ENCODE measurements around the gene NSRP1.
"Not testable (repeated sequence)": the region's sequence is repeated elsewhere in the genome, so short reads cannot be mapped to it uniquely, and the experiment has no call there.

GRCh38 chr17:30118635-30119034 lies 2.0 kb downstream of the NSRP1 start:
- TF ChIP-seq CTCF (IDR thresholded peaks at IDR 0.05; ENCODE audit: poor library complexity, severe bottlenecking); EP300 (conservative IDR thresholded peaks at IDR 0.05; ENCODE audit: poor library complexity, severe bottlenecking); EZH2 (IDR thresholded peaks at IDR 0.05; ENCODE audit: borderline replicate concordance, insufficient read depth, low read length, poor library complexity, severe bottlenecking); POLR2AphosphoS5 (IDR thresholded peaks at IDR 0.05); RAD21 (conservative IDR thresholded peaks at IDR 0.05); TAF1 (IDR thresholded peaks at IDR 0.05; ENCODE audit: low read depth): not testable (repeated sequence)
- TF ChIP-seq, protein P1, sequence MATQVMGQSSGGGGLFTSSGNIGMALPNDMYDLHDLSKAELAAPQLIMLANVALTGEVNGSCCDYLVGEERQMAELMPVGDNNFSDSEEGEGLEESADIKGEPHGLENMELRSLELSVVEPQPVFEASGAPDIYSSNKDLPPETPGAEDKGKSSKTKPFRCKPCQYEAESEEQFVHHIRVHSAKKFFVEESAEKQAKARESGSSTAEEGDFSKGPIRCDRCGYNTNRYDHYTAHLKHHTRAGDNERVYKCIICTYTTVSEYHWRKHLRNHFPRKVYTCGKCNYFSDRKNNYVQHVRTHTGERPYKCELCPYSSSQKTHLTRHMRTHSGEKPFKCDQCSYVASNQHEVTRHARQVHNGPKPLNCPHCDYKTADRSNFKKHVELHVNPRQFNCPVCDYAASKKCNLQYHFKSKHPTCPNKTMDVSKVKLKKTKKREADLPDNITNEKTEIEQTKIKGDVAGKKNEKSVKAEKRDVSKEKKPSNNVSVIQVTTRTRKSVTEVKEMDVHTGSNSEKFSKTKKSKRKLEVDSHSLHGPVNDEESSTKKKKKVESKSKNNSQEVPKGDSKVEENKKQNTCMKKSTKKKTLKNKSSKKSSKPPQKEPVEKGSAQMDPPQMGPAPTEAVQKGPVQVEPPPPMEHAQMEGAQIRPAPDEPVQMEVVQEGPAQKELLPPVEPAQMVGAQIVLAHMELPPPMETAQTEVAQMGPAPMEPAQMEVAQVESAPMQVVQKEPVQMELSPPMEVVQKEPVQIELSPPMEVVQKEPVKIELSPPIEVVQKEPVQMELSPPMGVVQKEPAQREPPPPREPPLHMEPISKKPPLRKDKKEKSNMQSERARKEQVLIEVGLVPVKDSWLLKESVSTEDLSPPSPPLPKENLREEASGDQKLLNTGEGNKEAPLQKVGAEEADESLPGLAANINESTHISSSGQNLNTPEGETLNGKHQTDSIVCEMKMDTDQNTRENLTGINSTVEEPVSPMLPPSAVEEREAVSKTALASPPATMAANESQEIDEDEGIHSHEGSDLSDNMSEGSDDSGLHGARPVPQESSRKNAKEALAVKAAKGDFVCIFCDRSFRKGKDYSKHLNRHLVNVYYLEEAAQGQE (IDR thresholded peaks at IDR 0.05; ENCODE audit: borderline replicate concordance): not testable (repeated sequence)

All from neural cell (in vitro differentiated cells).